CD8-positive, alpha-beta memory T cell (primary cell): Measurements from ENCODE around the gene DBH. TPM values are rescaled to one million over a fixed set of nuclear protein-coding genes. Genes with fewer than 3 reads are reported as not detected.

Source experiments
- CTCF ChIA-PET: fragments of 350-600 bp; sonication (Branson Sonifier 250); formaldehyde crosslinking; loops from one replicate; lab custom pipeline; 2021; ENCODE audit warnings: antibody characterized with exemption; lab: Charles Lee
- POLR2A ChIA-PET: fragments of 350-600 bp; sonication (Branson Sonifier 250); formaldehyde crosslinking; loops from one replicate; lab custom pipeline; 2021; ENCODE audit warnings: antibody characterized with exemption; lab: Charles Lee
- DNase-seq, 5 donors: peaks; one replicate each; pipeline versions ENCODE4 v3.0.0 to v3.0.0-alpha.2; 2020 to 2022; ENCODE audit warnings: mixed read lengths in 1 of 5
- H3K27ac ChIP-seq: one replicate; pipeline ENCODE4 v1.7.0; 2013; ENCODE audit warnings: low read depth, mild to moderate bottlenecking, low read length, moderate library complexity
- H3K27me3 ChIP-seq: 2 replicates; pipeline ENCODE4 v1.7.0; 2013; ENCODE audit warnings: low read length, mild to moderate bottlenecking; ENCODE audit not compliant: insufficient read depth, poor library complexity, severe bottlenecking
- H3K36me3 ChIP-seq: 2 replicates; pipeline ENCODE4 v1.7.0; 2013; ENCODE audit warnings: mild to moderate bottlenecking, low read length, moderate library complexity; ENCODE audit not compliant: insufficient read depth
- H3K4me1 ChIP-seq: 2 replicates; pipeline ENCODE4 v1.7.0; 2013; ENCODE audit warnings: mild to moderate bottlenecking, low read length, moderate library complexity; ENCODE audit not compliant: insufficient read depth
- H3K4me3 ChIP-seq: 2 replicates; pipeline ENCODE4 v1.7.0; 2013; ENCODE audit warnings: mild to moderate bottlenecking, low read length
- H3K9me3 ChIP-seq: 2 replicates; pipeline ENCODE4 v1.7.0; 2013; ENCODE audit warnings: mild to moderate bottlenecking, low read length
- H3K27ac Mint-ChIP-seq, 8 donors: one replicate each; pipeline ENCODE4 v1.8.0; 2020 to 2021; ENCODE audit warnings: mixed read lengths in 8 of 8, mild to moderate bottlenecking in 6 of 8, inconsistent platforms in 3 of 8, moderate library complexity in 3 of 8
- H3K27me3 Mint-ChIP-seq, 2 donors: one replicate each; pipeline ENCODE4 v1.8.0; 2020 to 2021; ENCODE audit warnings: mixed read lengths in 2 of 2, mild to moderate bottlenecking in 1 of 2, moderate library complexity in 1 of 2
- H3K36me3 Mint-ChIP-seq, 3 donors: one replicate each; pipeline ENCODE4 v1.8.0; 2020 to 2021; ENCODE audit warnings: mixed read lengths in 3 of 3, inconsistent platforms in 1 of 3, mild to moderate bottlenecking in 1 of 3
- H3K4me1 Mint-ChIP-seq, 3 donors: one replicate each; pipeline ENCODE4 v1.8.0; 2020 to 2021; ENCODE audit warnings: mixed read lengths in 3 of 3, inconsistent platforms in 1 of 3, mild to moderate bottlenecking in 1 of 3
- H3K4me3 Mint-ChIP-seq, 7 donors: one replicate each; pipeline ENCODE4 v1.8.0; 2020 to 2021; ENCODE audit warnings: mixed read lengths in 7 of 7, mild to moderate bottlenecking in 6 of 7, moderate library complexity in 4 of 7, inconsistent platforms in 2 of 7
- H3K9me3 Mint-ChIP-seq, 5 donors: one replicate each; pipeline ENCODE4 v1.8.0; 2020 to 2022; ENCODE audit warnings: mixed read lengths in 5 of 5, mild to moderate bottlenecking in 3 of 5, moderate library complexity in 2 of 5, inconsistent platforms in 1 of 5
- polyA plus RNA-seq: library from polyadenylated mRNA; unstranded; fragments of 300-500 nt; fragmentation: Illumina TruSeq; gene quantifications from one replicate; pipeline ENCODE4 v1.2.3, GENCODE V29; 2021
- total RNA-seq, 2 experiments: library from RNA; stranded (reverse); gene quantifications; one replicate each; pipeline ENCODE4 v1.2.3, GENCODE V29; 2021

Gene DBH
- total and polyA plus RNA-seq, 3 experiments from 2014 or later = not detected

DNA sequence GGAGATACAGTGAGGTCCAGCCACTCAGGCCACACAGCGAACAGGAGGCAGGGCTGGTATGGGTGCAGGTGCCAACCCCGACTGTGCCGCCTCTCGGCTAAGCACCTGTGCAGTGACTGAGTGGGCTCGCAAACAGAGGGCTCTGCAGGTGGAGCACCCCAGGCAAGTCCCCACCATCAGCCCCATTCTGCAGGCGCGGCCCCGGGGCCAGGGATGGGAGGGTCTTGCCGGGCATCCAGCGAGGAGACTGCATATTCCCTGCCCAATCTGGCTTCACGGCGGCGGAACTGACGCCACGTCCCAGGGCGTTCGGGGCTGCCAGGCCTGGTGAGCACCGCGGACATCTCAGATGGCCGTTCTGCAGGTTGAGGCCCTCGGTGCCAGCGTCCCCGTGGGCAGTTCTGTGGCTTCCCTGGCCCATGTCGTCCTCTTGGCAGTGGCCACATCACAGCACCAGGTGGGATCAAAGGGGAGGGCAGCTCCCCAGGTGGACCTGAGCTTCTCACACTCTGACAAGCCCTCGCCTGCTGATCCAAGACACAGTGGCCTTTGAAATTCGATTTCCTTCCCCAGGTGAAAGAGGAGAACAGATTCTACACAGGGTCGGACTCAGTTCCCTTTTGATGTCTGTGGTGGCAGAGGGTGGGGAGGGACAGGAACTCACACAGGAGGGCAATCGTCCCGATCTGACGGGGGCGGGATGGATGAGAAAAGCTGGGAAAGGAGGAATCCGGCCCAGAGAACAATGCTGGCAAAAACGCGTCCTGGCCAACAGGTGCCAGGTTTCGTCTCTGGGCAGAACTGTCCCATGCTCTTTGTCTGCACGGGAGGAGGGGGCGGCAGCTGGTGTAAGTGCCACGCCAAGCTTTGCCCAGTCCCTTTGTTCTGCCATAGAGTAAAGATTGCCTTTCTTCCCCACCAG lies 18.8 kb downstream of the DBH start:
- H3K4me3 Mint-ChIP-seq = peak overlapping the region in 1 of 7 donors; percentile 23
- DNase-seq = no peak
- H3K27ac ChIP-seq = no peak overlapping the region
- H3K4me3 ChIP-seq = no peak overlapping the region
- ChIA-PET CTCF (interaction anchor here (1.4 to 2.0 kb wide), 2 partner anchors 61 to 72 kb away, joined by 3 to 11 read pairs; no protein-coding TSS in a partner anchor), POLR2A (no interaction called here)
- no peaks in the 10 kb centered on the region for H3K9me3 Mint-ChIP-seq
- H3K36me3 ChIP-seq = no peaks in the 10 kb centered on the region
- H3K4me1 Mint-ChIP-seq = peaks cover 0 to 18% (median 3%) of the 10 kb centered on the region in 3 donors
- H3K9me3 ChIP-seq = no peaks in the 10 kb centered on the region
- peaks cover 36% of the 10 kb centered on the region for H3K4me1 ChIP-seq
- H3K27me3 Mint-ChIP-seq = peaks cover 18 to 51% of the 10 kb centered on the region in 2 donors
- H3K36me3 Mint-ChIP-seq = no peaks in the 10 kb centered on the region
- H3K27me3 ChIP-seq = peaks cover 9% of the 10 kb centered on the region
- no peak overlapping the region for H3K27ac Mint-ChIP-seq

GRCh38 chr9:133655701-133656100 lies 19.5 kb downstream of the DBH start:
- Histone ChIP-seq H3K9me3 (no peaks in the 10 kb centered on the region), H3K27ac (no peak overlapping the region), H3K36me3 (no peaks in the 10 kb centered on the region), H3K4me1 (peaks cover 36% of the 10 kb centered on the region), H3K27me3 (peaks cover 9% of the 10 kb centered on the region), H3K4me3 (no peak overlapping the region)
- Mint-ChIP-seq H3K4me1 (peaks cover 0 to 18% (median 3%) of the 10 kb centered on the region in 3 donors), H3K4me3 (no peak overlapping the region), H3K9me3 (no peaks in the 10 kb centered on the region), H3K27me3 (peaks cover 24 to 53% of the 10 kb centered on the region in 2 donors), H3K27ac (peak overlapping the region in 1 of 8 donors; percentile 77), H3K36me3 (no peaks in the 10 kb centered on the region)
- no peak for DNase-seq
- CTCF ChIA-PET = interaction anchor here (0.9 to 2.0 kb wide), 6 partner anchors 21 to 87 kb away, joined by 3 to 11 read pairs (median 5); no protein-coding TSS in a partner anchor
- POLR2A ChIA-PET = no interaction called here

GRCh38 chr9:133656211-133657119 lies 20.3 kb downstream of the DBH start:
- peak in 3 of 5 donors; percentile 10 to 66 (median 23) for DNase-seq
- Mint-ChIP-seq H3K27ac (peak overlapping the region in 1 of 8 donors; percentile 39), H3K9me3 (no peaks in the 10 kb centered on the region), H3K27me3 (peaks cover 24 to 53% of the 10 kb centered on the region in 2 donors), H3K4me1 (peaks cover 0 to 18% (median 3%) of the 10 kb centered on the region in 3 donors), H3K36me3 (no peaks in the 10 kb centered on the region), H3K4me3 (peak overlapping the region in 1 of 7 donors; percentile 48)
- ChIA-PET POLR2A (no interaction called here), CTCF (interaction anchor here (0.9 to 2.0 kb wide), 6 partner anchors 21 to 87 kb away, joined by 3 to 11 read pairs (median 5); no protein-coding TSS in a partner anchor)
- Histone ChIP-seq H3K4me3 (peak overlapping the region; percentile 37), H3K27ac (no peak overlapping the region), H3K36me3 (no peaks in the 10 kb centered on the region), H3K27me3 (peaks cover 5% of the 10 kb centered on the region), H3K4me1 (peaks cover 36% of the 10 kb centered on the region), H3K9me3 (no peaks in the 10 kb centered on the region)

GRCh38 chr9:133657120-133657661 lies 21.0 kb downstream of the DBH start:
- DNase-seq = no peak
- no peaks in the 10 kb centered on the region for H3K36me3 Mint-ChIP-seq
- peaks cover 24 to 50% of the 10 kb centered on the region in 2 donors for H3K27me3 Mint-ChIP-seq
- H3K9me3 Mint-ChIP-seq = no peaks in the 10 kb centered on the region
- Histone ChIP-seq H3K4me3 (peak overlapping the region; percentile 37), H3K4me1 (peaks cover 36% of the 10 kb centered on the region), H3K36me3 (no peaks in the 10 kb centered on the region), H3K9me3 (no peaks in the 10 kb centered on the region), H3K27me3 (peaks cover 5% of the 10 kb centered on the region), H3K27ac (no peak overlapping the region)
- H3K4me1 Mint-ChIP-seq = peaks cover 0 to 18% (median 3%) of the 10 kb centered on the region in 3 donors
- H3K4me3 Mint-ChIP-seq = no peak overlapping the region
- H3K27ac Mint-ChIP-seq = no peak overlapping the region
- POLR2A ChIA-PET = no interaction called here
- CTCF ChIA-PET = interaction anchor here (1.3 to 2.0 kb wide), 4 partner anchors 27 to 70 kb away, joined by 5 to 11 read pairs (median 6); no protein-coding TSS in a partner anchor

DNA sequence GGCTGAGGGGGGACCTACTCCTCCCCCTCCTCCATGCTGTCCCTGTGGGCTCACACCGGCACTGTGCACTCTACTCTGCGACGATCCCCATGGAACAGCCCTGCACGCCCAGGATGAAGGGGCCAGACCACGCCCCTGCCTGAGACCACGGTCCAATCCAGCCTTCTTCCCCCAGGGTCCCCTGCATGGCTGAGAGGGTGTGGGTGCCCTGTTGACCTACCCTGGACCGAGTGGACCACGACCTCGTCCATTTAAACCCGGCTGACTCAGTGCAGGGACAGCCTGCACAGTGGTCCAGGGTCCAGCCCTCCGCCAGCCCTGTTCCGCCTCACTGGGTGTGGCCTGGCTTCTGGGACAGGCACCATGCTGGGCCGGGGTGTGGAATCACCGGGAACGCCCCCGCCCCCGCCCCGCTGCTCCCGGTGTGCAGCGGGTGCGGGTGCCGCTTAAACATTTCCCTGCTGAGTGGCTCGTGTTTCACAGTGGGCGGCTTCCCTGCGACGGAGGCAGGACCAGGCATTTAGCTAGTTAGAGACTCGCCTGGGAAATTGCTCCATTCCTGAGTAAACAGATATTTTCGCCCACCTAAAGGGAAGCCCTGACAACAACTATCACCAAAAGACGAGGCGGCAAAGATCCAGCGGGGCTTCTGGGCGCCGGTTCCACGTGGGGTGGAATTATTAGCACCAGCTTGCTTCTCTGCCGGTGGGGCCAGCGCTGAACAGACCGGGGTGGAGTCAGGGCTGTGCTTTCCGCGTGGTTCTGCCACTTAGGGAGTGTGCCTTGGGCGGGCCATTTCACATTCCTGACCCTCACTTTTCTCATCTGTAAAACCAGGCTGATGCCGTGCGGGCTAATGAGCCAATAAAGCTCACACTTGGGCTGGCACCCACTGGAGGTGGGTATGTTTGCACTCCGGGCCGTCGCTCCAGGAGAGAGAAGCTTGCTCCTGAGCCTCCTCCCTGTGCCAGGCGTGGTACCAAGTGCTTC lies 22.6 kb downstream of the DBH start:
- POLR2A ChIA-PET = no interaction called here
- no peak overlapping the region for H3K4me3 ChIP-seq
- no peak overlapping the region for H3K27ac Mint-ChIP-seq

GRCh38 chr9:133659516-133659915 lies 23.4 kb downstream of the DBH start:
- H3K4me1 ChIP-seq = peaks cover 36% of the 10 kb centered on the region
- CTCF ChIA-PET = interaction anchor here (1.0 kb wide), 1 partner anchor 24 kb away, joined by 3 read pairs; no protein-coding TSS in a partner anchor
- no peaks in the 10 kb centered on the region for H3K9me3 ChIP-seq
- POLR2A ChIA-PET = no interaction called here
- H3K4me3 Mint-ChIP-seq = no peak overlapping the region
- H3K27me3 ChIP-seq = peaks cover 5% of the 10 kb centered on the region
- DNase-seq = no peak
- peaks cover 0 to 18% (median 3%) of the 10 kb centered on the region in 3 donors for H3K4me1 Mint-ChIP-seq
- H3K27ac ChIP-seq = no peak overlapping the region
- no peak overlapping the region for H3K4me3 ChIP-seq
- no peaks in the 10 kb centered on the region for H3K36me3 Mint-ChIP-seq
- H3K36me3 ChIP-seq = no peaks in the 10 kb centered on the region
- H3K27me3 Mint-ChIP-seq = peaks cover 22 to 35% of the 10 kb centered on the region in 2 donors
- no peak overlapping the region for H3K27ac Mint-ChIP-seq
- H3K9me3 Mint-ChIP-seq = no peaks in the 10 kb centered on the region

More for the DNA sequence above, 22.6 kb downstream of the DBH start:
- H3K27me3 ChIP-seq = peaks cover 5% of the 10 kb centered on the region
- Mint-ChIP-seq H3K4me3 (peak overlapping the region in 1 of 7 donors; percentile 61), H3K9me3 (no peaks in the 10 kb centered on the region), H3K4me1 (peaks cover 0 to 18% (median 3%) of the 10 kb centered on the region in 3 donors), H3K36me3 (no peaks in the 10 kb centered on the region), H3K27me3 (peaks cover 22 to 39% of the 10 kb centered on the region in 2 donors)
- no peaks in the 10 kb centered on the region for H3K36me3 ChIP-seq
- no peaks in the 10 kb centered on the region for H3K9me3 ChIP-seq
- H3K4me1 ChIP-seq = peaks cover 36% of the 10 kb centered on the region
- CTCF ChIA-PET = interaction anchor here (1.0 kb wide), 1 partner anchor 25 kb away, joined by 3 read pairs; no protein-coding TSS in a partner anchor
- no peak for DNase-seq
- no peak overlapping the region for H3K27ac ChIP-seq
